Ascending aorta (tissue), 2 donors: ENCODE measurements around the gene FAM222B. TPM values are rescaled to one million over a fixed set of nuclear protein-coding genes. Genes with fewer than 3 reads are reported as not detected.

Experiments used
- DNase-seq, 2 donors: peaks; one replicate each; pipeline ENCODE4 v3.0.0-alpha.2; 2019; ENCODE audit warnings: low spot score in 2 of 2
- H3K27ac ChIP-seq, 2 donors: fragments of 200-600 bp; sonication (generic); one replicate each; pipeline ENCODE4 v1.5.1; 2016 to 2017; ENCODE audit warnings: mild to moderate bottlenecking in 1 of 2
- H3K27me3 ChIP-seq: fragments of 200-600 bp; sonication (generic); one replicate; pipeline ENCODE4 v1.5.1; 2017
- H3K36me3 ChIP-seq, 2 donors: fragments of 200-600 bp; sonication (generic); one replicate each; pipeline ENCODE4 v1.5.1; 2016
- H3K4me1 ChIP-seq, 2 donors: fragments of 200-600 bp; sonication (generic); one replicate each; pipeline ENCODE4 v1.5.1; 2016 to 2017; ENCODE audit warnings: mild to moderate bottlenecking in 1 of 2
- H3K4me3 ChIP-seq, 2 donors: fragments of 200-600 bp; sonication (generic); one replicate each; pipeline ENCODE4 v1.5.1; 2016 to 2017; ENCODE audit warnings: mild to moderate bottlenecking in 1 of 2
- H3K9me3 ChIP-seq, 2 donors: fragments of 200-600 bp; sonication (generic); one replicate each; pipeline ENCODE4 v1.5.1; 2016
- CTCF ChIP-seq, 3 experiments: fragments of 200-600 bp in 2 of 3; fragments of 450-650 bp in 1 of 3; sonication (generic) in 2 of 3; IDR thresholded peaks; one replicate each; pipeline ENCODE4 v1.5.1; 2016 to 2019; ENCODE audit warnings: antibody characterized with exemption in 3 of 3, mild to moderate bottlenecking in 1 of 3, moderate library complexity in 1 of 3
- intact Hi-C: fragments of 100-400 bp; cut with DNase I; formaldehyde crosslinking; loops from one replicate; pipeline ENCODE4 v1.15.1; 2023
- total RNA-seq: library from RNA; depleted of rRNA; stranded (reverse); fragments of >200 nt; gene quantifications from one replicate; pipeline ENCODE4 v1.1.0, GENCODE V29; 2016

FAM222B gene
- total RNA-seq, 1 donor from 2014 or later = 30.7 TPM

- Histone ChIP-seq H3K36me3 (peaks cover 0 to 7% of the 10 kb centered on the region in 2 donors), H3K4me1 (no peaks in the 10 kb centered on the region), H3K27ac (no peak overlapping the region), H3K9me3 (no peaks in the 10 kb centered on the region), H3K4me3 (no peak overlapping the region), H3K27me3 (no peaks in the 10 kb centered on the region)
- DNase-seq = no peak
- no peak for TF ChIP-seq CTCF (IDR thresholded peaks at IDR 0.05)
- intact Hi-C loops = no loop called here
These were observed 68.9 kb downstream of the FAM222B start for GRCh38 chr17:28773736-28774135.

- Histone ChIP-seq H3K9me3 (no peaks in the 10 kb centered on the region), H3K4me3 (no peak overlapping the region), H3K27ac (peak overlapping the region in 1 of 2 donors; percentile 10), H3K4me1 (no peaks in the 10 kb centered on the region), H3K36me3 (peaks cover 3 to 21% of the 10 kb centered on the region in 2 donors), H3K27me3 (no peaks in the 10 kb centered on the region)
- intact Hi-C loops = no loop called here
- TF ChIP-seq CTCF (IDR thresholded peaks at IDR 0.05) = no peak
- no peak for DNase-seq
These were observed 77.6 kb downstream of the FAM222B start for GRCh38 chr17:28765038-28765437.

- Histone ChIP-seq H3K9me3 (no peaks in the 10 kb centered on the region), H3K4me3 (no peak overlapping the region), H3K36me3 (peaks cover 11 to 33% of the 10 kb centered on the region in 2 donors), H3K27ac (no peak overlapping the region), H3K27me3 (no peaks in the 10 kb centered on the region), H3K4me1 (no peaks in the 10 kb centered on the region)
- intact Hi-C loops = loop anchor here (1.0 to 5.0 kb wide), 6 partner anchors 37 to 153 kb away; partner anchors contain the start of genes FAM222B, FLOT2, NEK8 and TLCD1
- DNase-seq = peak in 1 of 2 donors; percentile 91
- TF ChIP-seq CTCF (IDR thresholded peaks at IDR 0.05) = peak; percentile 70 to 88 (median 84)
These were observed 78.8 kb downstream of the FAM222B start for GRCh38 chr17:28763804-28764266.

- DNase-seq = no peak
- Histone ChIP-seq H3K27me3 (no peaks in the 10 kb centered on the region), H3K4me3 (no peak overlapping the region), H3K9me3 (no peaks in the 10 kb centered on the region), H3K4me1 (no peaks in the 10 kb centered on the region), H3K27ac (no peak overlapping the region), H3K36me3 (peaks cover 16 to 39% of the 10 kb centered on the region in 2 donors)
- TF ChIP-seq CTCF (IDR thresholded peaks at IDR 0.05) = no peak
- intact Hi-C loops = loop anchor here (1.0 to 5.0 kb wide), 6 partner anchors 36 to 154 kb away; partner anchors contain the start of genes FAM222B, FLOT2, NEK8 and TLCD1
These were observed 79.3 kb downstream of the FAM222B start for GRCh38 chr17:28763137-28763799.

- Histone ChIP-seq H3K9me3 (no peaks in the 10 kb centered on the region), H3K4me3 (no peak overlapping the region), H3K27ac (no peak overlapping the region), H3K27me3 (no peaks in the 10 kb centered on the region), H3K4me1 (no peaks in the 10 kb centered on the region), H3K36me3 (peaks cover 18 to 35% of the 10 kb centered on the region in 2 donors)
- no peak for DNase-seq
- intact Hi-C loops = loop anchor here (5.0 kb wide), 3 partner anchors 34 to 136 kb away; partner anchors contain the start of genes FLOT2, NEK8 and TLCD1
- TF ChIP-seq CTCF (IDR thresholded peaks at IDR 0.05) = no peak
These were observed 81.7 kb downstream of the FAM222B start for GRCh38 chr17:28760601-28761562.
